NCI-H128 (cell line): ENCODE measurements around the gene CAB39.
A peak's percentile ranks its signal among the peaks of the same experiment; 100 is the strongest.

Experiments used
- DNase-seq: peaks from one replicate; lab custom pipeline; 2025; ENCODE audit not compliant: unreplicated experiment; lab: John Stamatoyannopoulos, UW

The CAB39 gene

GRCh38 chr2:230814616-230815015, 102.0 kb downstream of the CAB39 start:
- DNase-seq: no peak

GRCh38 chr2:230815088-230815487, 102.4 kb downstream of the CAB39 start:
- DNase-seq: no peak

- no peak for DNase-seq
Measured at GRCh38 chr2:230816735-230817134, 104.1 kb downstream of the CAB39 start.

- DNase-seq: no peak
Measured at GRCh38 chr2:230819433-230819832, 106.8 kb downstream of the CAB39 start.

GRCh38 chr2:230821261-230821990, 108.8 kb downstream of the CAB39 start:
- no peak for DNase-seq

- DNase-seq: no peak
Measured at GRCh38 chr2:230821991-230822520, 109.4 kb downstream of the CAB39 start.

- no peak for DNase-seq
Measured at GRCh38 chr2:230823264-230823964, 110.8 kb downstream of the CAB39 start.

- peak; percentile 25 for DNase-seq
Measured at GRCh38 chr2:230824406-230824978, 111.8 kb downstream of the CAB39 start.

GRCh38 chr2:230825354-230825753, 112.7 kb downstream of the CAB39 start:
- DNase-seq: no peak

GRCh38 chr2:230827774-230828271, 115.2 kb downstream of the CAB39 start:
- DNase-seq: no peak

GRCh38 chr2:230828272-230828961, 115.8 kb downstream of the CAB39 start:
- DNase-seq: no peak

GRCh38 chr2:230829293-230829692, 116.7 kb downstream of the CAB39 start:
- DNase-seq: no peak

GRCh38 chr2:230829959-230830358, 117.3 kb downstream of the CAB39 start:
- no peak for DNase-seq

- no peak for DNase-seq
Measured at GRCh38 chr2:230830428-230830827, 117.8 kb downstream of the CAB39 start.

- no peak for DNase-seq
Measured at GRCh38 chr2:230840301-230840700, 127.7 kb downstream of the CAB39 start.

- DNase-seq: no peak
Measured at GRCh38 chr2:230842473-230842872, 129.8 kb downstream of the CAB39 start.

- no peak for DNase-seq
Measured at GRCh38 chr2:230843132-230843531, 130.5 kb downstream of the CAB39 start.

GRCh38 chr2:230846360-230846759, 133.7 kb downstream of the CAB39 start:
- no peak for DNase-seq

GRCh38 chr2:230847883-230848388, 135.3 kb downstream of the CAB39 start:
- DNase-seq: no peak

GRCh38 chr2:230849633-230850357, 137.2 kb downstream of the CAB39 start:
- DNase-seq: no peak

- DNase-seq: no peak
Measured at GRCh38 chr2:230850358-230850658, 137.7 kb downstream of the CAB39 start.
